HG03378 (cell line): ENCODE data around the gene FAM20C.

ENCODE experiments used
- ATAC-seq: cut with Tn5 transposase; IDR thresholded peaks from one replicate; pipeline ENCODE4 v1.9.1; 2021; ENCODE audit warnings: mild to moderate bottlenecking, moderate library complexity; ENCODE audit not compliant: unreplicated experiment

The FAM20C gene

DNA sequence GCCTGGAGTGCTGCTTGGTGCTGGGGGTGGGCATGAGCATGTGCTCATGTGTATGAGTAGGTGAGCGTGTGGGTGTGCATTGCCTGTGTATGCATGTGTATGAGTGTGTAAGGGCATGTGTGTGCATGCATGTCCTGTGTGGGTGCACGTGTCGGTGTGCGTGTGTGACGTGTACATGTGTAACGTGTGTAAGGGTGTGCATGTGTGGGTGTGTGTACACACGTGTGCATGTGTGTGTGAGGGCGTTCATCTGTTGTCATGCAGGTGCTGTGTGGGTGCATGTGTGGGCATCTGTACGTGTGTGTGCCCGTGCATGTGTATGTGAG is 30.3 kb downstream of the FAM20C start:
- ATAC-seq: no peak

DNA sequence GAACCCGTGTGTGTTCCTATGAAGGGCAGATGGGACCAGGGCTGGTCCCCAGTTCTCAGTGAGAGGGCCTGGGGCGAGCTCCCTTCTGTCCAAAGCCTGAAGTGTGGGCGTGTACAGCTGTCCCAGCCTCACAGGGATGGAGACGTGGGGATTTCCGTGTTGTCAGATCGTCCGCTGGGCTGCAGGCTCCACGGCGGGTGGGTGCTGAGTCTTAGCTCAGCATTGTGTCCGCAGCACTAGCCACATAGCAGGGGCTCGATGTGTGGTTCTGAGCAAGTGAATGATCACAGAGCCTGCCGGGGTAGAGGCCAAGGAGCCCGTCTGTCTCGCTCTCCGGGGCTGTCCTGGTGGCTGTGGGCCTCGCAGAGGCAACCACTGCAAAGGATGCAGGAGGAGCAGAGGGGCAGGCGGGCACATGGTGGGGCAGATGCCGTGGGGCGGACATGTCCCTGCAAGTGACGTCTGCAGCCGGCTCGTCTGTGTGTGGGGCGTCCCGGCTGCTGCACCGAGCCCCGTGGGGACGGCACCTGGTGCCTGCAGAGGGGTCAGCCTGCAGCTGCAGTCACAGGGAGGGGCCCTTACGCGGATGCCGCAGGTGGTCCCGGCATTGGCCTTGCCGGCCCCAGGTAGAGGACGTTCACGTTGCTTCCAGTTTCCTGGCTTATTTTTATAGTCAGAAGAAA is 30.9 kb downstream of the FAM20C start:
- ATAC-seq: no peak

DNA sequence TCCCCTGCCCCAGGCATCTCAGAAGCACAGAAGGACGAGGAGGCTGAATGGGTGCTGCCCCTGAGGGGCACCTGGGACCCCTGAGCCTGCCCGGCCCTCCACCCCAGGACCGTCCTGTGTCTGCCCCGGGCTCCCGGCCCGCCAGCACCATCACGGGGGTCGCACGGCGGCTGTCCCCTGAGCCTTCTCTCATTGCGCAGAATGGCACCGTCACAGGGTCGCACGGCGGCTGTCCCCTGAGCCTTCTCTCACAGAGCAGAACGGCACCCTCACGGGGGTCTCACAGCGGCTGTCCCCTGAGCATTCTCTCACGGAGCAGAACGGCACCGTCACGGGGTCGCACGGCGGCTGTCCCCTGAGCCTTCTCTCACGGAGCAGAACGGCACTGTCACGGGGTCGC is 31.5 kb downstream of the FAM20C start:
- ATAC-seq: no peak

DNA sequence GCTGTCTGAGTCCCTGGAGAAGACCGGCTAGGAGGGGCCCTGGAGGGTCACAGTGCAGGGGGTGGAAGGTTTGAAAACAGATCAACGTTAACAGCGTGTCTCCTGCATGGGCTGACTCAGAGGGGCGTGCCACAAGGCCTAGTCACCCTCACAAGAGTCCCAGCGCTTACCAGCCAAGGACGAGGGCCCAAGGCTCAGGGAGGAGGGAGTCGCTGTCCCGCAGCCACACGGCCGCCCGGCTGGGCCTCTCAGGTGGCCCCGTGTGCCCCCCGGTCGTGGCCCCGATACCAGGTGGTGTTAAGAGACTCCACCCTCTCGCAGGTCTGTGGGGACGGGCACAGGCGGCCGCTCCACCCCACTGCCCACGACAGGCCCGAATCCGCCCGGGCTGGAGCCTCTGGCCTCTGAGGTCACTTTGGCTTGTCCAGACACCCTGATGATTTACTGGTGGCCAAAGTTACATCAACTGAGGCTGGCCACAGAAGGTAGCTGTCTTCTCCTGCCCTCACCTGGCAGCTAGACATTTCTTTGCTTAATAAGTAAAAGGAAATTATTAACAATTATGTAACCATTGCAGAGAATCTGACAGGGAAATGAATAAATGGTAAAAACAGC is 34.0 kb downstream of the FAM20C start:
- no peak for ATAC-seq

DNA sequence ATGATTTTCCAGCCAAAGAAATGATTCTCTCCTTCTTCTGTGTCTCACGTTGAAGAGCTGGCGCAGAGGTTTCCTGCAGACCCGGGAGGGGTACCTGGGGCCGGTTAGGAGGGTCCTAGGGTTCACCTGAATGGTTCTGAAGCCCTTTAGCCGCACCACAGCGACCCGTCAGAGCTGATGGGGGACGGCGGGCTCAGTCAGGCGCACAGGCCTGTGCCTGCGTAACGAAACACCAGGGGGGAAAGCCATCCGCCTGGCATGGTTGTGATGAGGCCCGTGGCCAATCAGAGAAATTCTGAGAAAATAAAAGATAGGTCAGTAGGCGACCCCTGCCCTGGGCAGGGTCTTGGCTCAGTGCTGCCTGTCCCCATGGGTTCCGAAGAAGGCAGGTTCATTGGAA is 35.6 kb downstream of the FAM20C start:
- ATAC-seq: no peak

DNA sequence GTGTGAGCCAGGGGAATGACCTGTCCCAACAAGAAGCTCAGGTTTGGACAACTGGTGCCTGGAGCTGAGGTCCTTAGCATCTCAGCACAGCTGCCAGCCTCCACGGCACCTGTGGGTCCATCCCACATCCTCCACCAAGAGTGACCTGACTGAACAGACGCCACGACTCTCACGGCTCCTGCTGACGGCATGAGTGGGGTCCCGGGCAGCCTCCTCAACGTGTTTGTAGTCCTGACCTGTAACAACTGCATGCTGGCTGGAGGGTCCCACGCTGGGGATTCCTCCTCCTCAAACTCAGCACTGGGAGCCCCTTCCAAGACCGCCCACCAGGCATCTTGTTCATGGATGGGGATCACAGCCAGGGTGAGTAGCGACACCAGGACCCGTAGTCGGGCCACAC is 36.2 kb downstream of the FAM20C start:
- ATAC-seq: no peak

DNA sequence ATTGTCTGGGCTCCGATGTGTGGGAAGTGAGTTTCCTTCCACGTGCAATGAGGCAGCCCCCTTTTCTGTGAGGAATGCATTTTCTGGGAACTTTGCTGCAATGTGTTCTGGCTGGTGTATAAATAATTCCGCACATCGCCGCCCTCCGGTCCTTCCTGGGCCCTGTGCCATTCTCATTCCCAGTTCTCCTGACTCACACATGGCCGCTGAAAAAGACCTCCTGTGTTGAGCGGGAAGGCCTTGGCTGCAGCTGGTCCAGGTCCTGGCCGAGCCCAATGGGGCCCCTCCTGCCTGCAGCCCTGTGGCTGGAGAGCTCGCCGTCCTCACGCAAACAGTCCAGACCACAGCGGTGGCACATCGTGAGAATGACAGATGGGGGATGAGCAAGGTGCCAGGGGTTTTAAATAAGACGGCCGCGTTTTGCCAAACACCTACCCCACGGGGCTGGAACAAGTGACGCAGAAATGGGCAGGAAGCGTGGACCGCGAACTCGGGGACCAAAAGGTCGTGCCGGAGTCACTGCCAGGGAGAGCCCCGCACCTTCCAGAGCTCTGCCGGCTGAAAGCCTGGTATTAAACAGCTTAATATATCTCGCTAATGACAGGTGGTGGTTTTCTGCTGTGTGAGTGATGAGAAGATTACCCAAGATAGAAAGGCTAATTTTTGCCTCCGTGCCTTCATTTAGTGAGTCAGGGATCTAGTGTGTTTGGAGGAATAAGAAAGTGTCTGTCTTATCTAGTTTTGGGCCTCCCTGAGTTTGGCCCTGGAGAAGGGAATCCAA is 37.0 kb downstream of the FAM20C start:
- ATAC-seq: no peak

DNA sequence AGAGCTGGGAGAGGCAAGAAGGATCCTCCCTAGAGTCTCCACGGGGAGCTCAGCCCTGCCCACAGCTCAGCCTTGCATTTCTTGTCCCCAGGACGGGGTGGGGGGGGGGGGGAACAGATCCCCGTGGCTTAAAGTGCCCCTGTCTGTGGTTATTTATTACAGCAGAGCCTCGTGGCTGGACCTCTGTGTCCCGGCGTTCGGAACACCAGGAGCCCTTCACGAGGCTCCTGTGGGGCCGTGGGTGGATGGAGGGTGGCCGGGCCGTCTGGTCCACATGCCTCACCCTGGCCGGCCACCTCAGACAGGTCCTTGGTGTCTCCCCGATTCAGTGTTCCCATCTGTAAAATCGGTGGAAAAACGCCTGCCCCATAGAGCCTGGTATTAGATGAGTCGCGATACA is 37.9 kb downstream of the FAM20C start:
- ATAC-seq: no peak

DNA sequence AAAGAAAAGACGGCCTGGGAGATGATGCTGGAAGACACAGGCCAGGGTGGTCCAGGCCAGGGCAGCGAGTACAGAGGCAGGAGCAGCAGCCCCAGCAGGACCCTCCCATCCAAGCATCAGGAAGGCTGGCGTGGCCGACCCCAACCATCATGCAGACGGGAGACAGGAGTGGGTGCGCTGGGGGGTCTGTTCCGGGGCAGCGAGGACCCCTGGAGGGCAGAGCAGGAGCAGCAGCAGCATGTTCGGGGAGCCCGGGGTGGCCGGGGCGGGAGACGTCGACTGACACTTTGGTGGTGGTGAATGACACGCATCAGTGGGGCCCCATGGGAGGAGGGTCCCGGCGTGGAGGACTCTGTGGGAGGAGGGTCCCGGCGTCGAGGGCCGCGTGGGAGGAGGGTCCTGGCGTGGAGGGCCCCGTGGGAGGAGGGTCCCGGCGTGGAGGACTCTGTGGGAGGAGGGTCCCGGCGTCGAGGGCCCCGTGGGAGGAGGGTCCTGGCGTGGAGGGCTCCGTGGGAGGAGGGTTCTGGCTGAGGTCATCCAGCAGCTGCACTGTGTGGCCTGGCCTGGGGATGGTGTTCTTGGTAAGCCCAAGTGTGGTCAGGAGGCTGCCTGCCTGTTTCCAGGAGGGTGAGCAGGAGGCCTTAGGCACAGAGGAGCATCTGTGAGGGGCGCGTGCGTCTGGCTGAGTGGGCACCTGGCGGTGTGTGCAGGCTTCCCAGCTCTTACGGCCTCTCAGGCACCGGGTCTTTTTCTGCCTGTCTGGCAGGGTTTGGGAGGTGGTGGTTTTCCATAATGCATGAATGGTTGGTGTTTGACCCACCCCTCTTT is 38.9 kb downstream of the FAM20C start:
- ATAC-seq: no peak

DNA sequence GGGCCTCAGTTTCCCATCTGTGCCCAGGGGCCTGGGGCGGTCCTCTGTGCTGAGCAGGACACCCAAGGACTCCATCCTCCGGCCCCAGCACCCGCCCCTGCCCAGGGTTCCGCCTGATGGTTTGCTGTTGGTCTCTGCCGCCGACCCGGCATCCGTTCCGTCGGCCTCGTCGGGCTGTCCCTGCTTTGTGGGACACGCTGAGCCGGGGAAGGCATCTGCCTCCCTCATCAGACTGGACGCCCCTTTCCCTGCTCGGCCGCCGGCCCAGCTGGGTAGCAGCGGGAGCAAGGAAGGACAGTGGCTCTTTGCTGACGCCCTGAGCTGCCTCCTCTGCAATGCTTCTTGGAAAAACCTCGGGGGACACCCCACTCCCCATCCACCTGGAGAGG is 39.5 kb downstream of the FAM20C start:
- ATAC-seq: no peak

DNA sequence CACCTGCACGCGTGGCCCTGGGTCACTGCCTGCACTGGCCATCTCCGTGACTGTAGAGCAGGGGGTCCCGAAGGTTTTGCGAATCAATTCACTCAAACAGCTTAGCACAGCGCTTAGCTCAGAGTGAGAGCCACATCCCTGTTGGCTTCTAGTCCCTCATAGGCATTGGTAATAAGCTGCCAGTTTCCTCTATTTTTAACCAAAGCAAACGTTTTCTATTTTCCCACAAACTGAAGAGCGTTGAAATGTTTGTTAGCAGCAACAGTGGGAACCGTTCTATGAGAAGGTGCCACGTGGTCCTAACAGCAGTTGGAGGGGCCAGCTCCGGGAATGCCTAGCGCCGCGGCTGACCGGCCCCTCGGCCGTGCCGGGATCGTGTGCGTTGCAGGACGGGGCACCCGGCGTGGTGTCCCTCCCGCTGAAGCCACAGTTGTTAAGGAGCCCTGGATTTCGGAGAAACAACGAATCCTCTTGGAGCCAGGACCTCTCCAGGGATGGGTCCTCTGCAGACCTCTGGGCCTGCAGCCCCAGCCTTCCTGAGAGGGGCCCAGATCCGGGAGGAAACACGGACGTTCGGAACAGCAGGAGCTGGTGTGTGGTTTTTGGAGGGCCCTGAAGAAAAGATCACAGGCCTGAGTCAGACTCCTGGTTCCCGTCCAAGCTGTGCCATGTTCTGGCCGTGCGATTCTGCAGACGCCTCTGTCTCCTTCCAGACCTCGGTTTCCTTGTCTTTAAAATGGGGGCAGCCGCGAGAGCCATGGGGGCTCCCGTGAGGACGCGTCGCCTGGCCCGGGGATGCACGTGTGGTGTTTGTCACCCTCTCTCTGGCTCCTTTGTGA is 40.3 kb downstream of the FAM20C start:
- no peak for ATAC-seq

DNA sequence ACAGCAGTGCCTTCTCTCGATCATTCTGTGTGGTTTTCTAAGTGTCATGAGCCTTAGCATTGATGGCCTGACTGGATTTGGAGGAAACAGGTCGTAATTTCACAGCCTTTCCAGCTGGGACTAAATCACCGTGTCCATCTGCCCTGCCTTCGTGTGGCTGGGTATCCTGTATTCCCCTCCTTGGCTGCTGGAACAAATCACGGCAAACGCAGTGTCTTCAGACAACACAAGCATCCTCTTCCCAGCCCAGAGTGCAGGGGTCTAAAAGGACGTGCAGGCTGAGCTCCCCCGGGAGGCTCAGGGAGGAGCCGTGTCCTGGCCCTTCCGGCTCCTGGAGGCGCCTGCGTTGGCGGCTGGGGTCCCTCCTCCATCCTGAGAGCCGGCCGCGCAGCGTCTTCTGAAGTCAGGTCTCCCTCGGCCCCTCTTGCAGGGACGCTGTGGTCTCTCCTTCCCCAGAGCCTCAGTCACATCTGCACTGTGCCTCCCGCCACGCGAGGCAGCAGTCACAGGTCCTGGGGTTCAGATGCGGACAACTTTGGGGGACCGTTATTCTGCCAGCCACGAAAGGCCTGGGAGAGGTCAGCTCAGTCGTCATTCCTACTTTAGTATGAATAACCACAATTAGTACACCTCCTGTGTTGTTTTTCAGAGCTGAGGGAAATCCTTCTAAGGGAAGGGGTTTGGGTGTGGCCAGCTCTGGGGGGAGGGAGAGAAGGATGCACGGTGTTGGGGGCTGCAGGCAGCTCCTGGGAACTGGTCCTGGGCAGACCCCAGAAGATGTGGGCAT is 41.1 kb downstream of the FAM20C start:
- ATAC-seq: no peak

DNA sequence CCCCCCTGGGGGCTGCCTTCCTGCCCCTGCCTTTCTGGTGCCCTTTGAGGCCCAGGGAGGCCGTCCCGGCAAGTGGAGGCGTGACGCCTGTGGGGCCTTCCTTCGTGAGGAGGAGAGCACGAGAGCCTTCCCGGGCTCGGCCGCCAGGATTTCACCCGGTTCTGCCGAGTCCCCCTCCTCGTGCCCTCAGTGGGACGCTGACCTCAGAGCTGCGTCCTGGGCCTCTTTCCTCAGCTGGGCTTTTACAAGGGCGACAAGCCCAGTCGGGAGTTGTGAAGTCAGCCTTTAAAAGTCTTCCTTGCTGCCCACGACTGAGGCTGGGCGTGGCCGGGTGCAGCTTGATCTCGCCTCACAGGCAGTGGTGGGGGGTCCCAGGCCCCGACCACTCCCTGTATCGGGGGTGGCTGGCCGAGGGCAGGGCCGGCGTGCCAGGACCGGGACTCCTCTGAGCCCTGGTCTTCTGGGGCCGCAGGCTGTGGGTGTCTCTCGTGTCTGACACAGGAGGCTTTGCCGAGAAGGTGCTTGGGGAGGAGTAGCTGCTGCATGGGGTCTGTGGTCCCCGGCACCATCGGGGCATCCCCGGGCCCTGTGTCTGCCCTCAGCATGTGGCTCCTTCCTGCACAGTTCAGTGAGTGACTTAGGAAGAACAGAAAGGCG is 41.8 kb downstream of the FAM20C start:
- no peak for ATAC-seq

DNA sequence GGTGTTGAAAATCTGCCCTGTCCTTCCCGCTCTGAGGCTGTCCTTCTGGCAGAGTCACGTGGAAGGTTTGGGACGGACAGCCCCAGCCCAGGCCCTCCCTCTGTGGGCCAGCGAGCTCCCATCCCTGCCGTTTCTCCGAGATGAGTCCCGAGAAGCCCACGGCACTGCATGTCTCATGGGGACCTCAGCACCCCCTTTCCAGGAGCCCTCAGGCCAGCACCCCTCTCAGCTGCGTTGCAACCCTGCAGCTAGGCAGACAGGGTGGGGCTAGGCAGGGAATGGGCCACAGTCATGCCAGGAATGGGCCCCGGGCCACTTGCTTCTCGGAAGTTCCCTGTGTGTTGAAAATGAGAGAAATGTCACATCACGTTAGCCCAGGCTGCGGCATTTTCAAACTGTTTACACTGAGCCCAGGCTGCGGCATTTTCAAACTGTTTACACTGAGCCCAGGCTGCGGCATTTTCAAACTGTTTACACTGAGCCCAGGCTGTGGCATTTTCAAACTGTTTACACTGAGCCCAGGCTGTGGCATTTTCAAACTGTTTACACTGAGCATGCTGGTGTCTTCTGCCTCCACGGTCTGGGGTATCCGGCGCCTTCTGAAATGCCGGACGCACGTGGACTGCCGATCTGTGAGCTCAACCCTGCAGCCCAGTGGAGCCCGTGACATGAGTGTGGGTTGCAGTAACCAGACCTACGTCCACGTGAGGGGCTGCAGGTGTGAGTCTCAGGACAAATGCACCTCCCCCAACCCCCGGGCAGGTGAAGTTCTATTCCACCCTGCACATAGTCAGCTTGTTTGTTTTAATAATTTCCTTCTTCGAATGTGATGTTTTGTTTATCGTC is 42.6 kb downstream of the FAM20C start:
- no peak for ATAC-seq

DNA sequence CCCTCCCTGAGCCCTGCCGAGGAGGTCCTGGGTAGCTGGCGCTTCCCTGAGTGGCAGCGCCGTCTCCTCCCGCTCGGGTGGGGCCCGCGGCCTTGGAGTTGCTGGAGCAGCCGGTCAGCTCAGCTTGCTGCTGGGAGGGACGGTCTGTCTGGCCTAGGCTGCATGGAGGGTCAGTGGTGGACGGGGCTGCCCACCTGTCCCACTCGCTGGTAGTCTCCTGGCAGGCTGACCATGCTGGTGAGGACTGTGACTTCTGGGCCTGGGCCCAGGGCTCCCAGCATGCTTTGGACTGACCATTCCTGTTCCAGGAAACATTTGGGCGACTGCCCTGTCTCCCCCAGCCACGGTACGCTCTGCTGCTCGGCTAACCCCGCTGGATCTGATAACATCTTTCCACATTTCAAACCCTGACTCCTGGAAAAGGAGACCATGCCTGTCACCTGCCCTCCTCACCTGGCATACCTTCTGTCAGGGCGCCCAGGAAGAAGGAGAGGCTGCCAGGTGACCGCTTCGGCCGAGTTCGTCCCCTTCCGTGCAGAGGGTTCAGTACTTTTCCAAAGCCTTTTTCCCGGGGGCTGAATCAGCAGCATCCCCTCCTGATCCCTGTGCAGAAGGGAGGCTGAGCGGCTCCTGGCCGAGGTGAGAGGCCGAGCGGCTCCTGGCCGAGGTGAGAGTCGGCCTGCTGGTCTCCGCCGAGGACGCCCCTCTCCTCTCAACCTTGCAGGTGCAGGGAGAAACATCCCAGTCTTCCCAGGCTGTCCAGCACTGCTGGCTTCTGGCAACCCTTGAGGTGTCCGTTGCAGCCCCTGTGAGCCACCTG is 43.4 kb downstream of the FAM20C start:
- no peak for ATAC-seq

DNA sequence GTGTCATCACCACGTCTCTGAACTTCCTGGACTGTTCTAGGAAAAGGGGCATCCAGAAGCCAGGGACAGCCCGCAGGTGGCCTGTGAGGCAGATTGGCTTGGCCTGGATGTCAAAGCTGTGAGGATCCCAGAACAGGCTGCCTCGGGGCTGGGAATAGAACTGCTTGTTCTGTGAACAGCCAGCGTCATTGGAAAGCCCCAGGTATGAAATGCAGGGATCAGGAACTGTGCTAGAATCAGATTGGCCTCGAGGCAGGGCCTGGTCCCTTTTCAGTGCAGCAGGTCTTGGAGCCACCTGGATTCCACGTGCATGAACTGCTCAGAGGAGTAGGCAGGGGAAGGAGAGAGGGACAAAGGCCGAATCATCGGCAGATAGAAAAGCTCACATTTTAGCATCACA is 44.6 kb downstream of the FAM20C start:
- ATAC-seq: no peak

DNA sequence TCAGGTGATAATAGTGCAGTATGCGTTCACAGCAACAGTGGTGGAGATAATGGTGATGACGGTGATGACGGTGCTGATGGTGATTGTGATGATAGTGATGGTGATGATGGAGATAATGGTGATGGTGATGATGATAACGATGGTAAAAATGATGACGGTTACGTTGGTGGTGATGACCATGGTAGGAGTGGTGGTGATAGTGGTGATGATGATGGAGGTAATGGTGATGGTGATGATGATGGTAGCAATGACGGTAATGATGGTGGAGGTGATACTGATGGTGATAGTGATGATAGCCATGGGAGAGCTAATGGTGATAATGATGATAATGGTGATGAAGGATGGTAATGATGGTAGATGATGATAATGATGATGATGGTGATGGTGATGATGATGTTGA is 45.0 kb downstream of the FAM20C start:
- ATAC-seq: no peak
